UCSD-AML1 (cell line): ENCODE data around the gene NEO1.
"Not testable (repeated sequence)": the region's sequence is repeated elsewhere in the genome, so short reads cannot be mapped to it uniquely, and the experiment has no call there.

Experiments used
- DNase-seq: peaks from one replicate; lab custom pipeline; 2025; ENCODE audit not compliant: unreplicated experiment; lab: John Stamatoyannopoulos, UW

Gene NEO1

DNA sequence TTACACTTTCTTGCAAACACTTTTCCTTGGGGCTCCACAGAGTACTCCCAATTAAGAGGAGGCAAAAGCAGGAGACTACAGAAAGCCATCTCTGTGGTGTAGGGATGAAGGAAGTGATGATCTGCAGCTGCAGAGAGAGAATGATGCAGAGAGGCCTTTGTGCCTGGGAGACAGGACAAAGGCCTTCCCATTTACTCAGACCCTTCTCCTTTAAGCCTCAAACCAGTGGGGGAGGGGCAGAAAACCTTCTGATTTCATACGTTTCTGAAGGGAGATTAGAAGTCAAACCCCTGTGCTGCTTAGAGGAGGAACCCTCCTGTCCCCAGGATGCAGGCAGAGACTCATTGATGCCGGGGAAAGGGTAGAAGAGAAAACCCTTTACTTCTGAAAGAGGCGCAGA, 130.8 kb downstream of the NEO1 start:
- no peak for DNase-seq

DNA sequence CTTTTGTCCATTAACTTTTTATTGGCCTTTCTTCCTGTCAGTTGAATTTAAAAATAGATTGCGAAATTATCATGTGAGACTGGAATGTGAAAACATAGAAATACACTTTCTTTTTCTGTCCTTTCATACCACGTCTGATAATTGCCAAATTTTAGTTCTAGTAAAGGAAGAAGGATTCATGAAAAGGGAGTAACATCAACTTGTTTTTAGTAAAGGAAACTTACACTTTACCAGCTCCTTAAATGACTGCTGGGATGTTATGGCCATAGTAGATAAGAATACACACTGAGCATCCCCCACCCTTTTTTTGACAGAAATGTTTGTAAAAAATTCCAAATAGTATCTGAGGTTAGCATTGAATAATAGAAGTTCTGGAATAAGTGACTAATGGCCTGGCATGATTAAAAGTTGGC, 137.9 kb downstream of the NEO1 start:
- DNase-seq, result no peak

DNA sequence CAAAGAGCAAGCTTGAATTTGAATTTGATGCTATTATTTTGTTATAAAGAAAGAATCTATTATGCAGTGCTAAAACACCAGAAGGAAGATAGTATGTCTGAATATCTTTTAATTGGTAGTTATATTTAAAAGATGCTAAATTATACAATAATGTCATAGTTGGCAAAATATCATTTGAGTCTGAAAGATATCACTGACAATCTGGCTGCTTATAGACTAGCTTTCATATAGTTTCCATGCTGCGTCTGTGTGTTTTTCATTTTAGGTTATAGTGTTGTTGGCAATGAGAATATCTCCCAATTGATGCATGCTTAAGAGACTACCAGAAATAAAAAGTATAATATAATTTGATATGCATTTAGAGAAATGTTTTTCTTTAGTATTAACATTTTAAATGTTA, 142.9 kb downstream of the NEO1 start:
- DNase-seq, result no peak

DNA sequence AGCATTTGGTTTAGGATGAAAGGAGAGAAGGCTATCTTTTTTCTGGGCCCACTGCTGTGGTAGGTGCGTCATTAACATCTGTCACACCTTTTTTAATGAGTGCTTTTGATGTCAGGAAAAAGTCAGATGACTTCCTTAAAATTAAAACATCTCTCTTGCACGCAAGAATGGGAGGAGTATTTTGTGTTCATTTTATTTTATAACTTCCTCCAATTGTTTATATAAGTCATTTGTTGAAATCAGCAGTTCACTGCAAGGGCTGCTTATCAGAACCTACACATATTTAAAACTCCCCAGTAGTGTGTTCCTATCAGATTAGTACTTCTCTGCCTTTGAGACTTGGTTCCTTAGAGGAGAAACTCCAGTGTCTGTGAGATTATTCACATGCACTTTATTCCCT, 143.8 kb downstream of the NEO1 start:
- DNase-seq, result no peak

DNA sequence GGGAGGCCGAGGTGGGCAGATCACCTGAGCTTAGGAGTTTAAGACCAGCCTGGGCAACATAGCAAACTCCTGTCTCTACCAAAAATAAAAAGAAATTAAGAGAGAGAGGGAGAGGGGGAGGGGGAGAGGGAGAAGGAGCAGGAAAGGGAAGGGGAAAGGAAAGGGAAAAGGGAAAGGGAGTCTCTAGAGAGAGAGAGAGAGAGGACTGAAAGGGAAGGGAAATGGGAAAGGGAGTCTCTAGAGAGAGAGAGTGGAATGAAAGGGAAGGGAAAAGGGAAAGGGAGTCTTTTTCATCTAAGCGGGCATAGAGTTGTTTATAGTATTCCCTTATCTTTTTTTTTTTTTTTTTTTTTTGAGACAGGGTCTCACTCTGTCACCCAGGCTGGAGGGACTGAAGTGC, 148.1 kb downstream of the NEO1 start:
- DNase-seq, result no peak

DNA sequence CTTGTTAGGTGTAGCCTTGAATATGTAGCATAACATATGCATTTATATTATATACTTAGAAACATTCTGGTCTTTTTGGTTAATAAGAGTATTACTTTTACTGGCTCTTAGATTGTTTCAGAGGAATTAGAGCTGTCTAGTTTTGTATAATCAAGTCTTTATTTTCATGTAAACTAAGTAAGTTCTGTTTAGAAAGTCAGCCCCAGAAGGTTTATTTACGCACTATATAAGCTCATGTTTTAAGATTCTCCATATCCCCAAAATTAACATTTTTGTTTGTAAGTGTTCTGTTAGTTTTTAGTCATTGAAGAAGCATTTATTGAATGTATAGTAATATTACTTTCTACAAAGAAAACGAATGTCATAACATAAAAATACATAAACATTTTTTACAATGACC, 158.4 kb downstream of the NEO1 start:
- DNase-seq, result no peak

DNA sequence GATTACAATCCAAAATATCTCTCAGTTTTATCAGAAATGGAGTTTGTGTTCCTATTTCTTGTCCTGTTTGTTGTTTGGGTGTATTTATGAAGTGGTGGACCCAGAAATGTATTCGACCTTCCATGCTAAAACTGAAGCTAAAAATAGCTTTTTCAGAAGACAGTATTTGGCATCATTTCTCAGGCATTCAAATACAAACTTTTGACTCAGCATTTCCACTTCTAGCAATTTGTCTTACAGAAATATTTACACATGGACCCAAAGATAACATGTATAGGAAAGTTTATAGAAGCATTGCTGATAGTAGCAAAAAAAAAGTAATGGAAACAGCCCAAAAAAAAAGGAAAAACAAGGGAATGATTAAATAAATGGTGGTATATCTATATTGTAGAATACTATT, 160.2 kb downstream of the NEO1 start:
- no peak for DNase-seq

DNA sequence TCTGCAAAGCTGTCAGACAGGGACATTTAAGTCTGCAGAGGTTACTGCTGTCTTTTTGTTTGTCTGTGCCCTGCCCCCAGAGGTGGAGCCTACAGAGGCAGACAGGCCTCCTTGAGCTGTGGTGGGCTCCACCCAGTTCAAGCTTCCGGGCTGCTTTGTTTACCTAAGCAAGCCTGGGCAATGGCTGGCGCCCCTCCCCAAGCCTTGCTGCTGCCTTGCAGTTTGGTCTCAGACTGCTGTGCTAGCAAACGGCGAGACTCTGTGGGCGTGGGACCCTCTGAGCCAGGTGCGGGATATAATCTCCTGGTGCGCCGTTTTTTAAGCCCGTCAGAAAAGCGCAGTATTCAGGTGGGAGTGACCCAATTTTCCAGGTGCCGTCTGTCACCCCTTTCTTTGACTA, 169.2 kb downstream of the NEO1 start:
- DNase-seq, result not testable (repeated sequence)

DNA sequence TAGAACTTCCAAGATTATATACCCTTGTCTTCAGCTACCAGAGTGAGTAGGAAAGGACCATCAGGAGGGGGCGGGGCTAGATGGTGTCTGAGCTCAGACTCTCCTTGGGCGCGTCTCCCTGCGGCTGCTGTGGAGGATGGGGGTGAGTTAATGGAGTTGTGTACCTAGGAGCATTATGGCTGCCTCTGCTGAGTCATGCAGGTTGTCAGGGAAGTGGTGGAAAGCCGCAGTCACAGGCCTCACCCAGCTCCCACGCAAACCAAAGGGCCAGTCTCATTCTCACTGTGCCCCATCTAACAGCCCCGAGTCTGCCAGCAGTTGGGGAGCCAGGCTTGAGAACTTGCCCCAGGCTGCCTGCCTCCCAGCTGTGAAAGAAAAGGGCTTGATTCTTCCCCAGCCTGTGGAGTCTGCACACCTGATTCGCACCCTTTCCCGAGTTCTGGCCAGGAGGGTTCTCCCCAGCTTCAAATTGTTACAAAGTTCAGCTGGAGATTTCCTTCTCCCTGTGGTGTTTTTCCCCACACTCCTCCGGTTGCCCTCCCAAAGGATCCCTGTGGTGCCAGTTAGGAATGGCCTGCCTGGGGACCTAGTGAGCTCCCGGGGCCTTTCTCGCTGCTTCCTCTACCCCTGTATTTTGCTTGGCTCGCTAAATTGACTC, 173.2 kb downstream of the NEO1 start:
- peak; percentile 35 for DNase-seq

DNA sequence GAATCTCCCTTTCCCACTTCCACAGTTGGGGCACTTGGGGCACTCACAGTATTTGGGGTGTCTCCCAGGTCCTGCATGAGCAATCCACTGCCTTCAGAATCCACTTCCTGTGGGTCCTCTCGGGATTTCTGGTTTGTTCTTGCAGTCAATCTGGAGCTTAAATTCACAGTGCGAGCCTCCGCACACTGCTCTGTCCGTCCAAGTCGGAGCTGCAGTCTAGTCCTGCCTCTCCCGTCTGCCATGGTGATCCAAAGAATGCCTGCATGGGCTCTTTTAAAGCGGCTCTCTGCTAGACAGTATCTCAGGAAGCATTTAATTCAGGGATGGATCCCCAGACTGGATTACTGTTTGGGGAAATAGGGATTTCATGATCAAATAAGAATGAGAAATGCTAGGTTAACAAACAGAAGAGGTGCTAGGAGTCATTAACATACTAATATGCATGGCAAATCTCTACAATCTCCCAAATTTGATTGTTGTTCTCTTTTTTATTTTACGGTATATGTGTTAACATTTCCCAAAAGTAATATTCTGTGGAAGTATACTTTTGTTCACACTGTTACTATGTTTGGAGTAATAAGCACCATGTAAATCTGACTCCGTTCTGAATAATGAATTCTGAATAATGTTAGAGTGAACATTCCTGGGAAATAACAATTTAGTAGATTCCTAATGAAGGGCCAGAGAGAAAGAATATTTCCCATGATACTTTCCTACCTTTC, 174.0 kb downstream of the NEO1 start:
- DNase-seq, result no peak

DNA sequence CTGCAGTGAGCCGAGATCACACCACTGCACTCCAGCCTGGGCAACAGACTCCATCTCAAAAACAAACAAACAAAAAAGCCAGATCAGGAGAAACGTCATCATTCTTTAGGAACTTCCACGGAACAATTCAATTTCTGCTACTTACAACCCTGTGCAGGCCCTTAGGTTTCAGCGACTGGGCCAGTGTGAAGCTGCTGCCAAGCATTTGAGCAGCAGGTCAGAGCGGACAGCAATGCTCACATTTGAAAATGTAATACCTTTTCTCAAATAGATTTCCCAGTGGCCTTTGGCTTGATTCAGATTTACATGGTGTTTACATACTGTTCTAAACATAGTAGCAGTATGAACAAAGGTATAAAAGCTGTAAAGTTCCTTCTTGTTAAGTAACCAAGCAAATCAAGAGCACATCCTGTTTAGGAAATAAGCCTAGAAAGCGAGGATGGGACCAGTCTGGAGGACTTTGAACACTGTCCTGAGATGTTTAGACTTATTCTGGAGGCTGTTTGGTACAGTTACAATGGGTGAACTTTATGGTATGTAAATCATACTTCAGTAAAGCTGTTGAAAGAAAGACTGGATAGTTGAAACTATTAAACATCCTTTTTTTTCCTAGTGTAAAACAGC, 175.3 kb downstream of the NEO1 start:
- DNase-seq, result no peak

DNA sequence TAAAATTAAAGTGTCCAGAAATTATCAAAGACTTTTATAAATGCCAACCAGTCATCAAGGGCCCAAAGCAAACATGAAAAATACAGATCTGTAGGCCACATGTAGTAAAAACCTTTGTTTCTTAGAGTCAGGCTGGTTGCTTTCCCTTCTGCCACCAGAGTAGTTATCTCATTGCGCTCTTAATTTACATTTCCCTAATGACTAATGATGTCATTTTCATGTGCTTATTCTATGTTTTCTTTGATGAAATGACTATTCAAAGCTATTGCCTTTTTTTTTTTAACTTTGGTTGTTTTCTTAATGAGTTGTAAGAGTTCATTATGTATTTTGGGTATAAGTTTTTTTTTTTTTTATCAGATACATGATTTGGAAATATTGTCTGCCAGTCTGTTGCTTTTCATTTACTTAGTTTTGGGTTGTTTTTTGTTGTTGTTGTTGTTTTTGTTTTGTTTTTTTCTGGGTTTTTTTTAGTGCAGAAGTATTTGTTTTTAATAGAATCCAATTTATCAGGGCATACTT, 175.9 kb downstream of the NEO1 start:
- no peak for DNase-seq

DNA sequence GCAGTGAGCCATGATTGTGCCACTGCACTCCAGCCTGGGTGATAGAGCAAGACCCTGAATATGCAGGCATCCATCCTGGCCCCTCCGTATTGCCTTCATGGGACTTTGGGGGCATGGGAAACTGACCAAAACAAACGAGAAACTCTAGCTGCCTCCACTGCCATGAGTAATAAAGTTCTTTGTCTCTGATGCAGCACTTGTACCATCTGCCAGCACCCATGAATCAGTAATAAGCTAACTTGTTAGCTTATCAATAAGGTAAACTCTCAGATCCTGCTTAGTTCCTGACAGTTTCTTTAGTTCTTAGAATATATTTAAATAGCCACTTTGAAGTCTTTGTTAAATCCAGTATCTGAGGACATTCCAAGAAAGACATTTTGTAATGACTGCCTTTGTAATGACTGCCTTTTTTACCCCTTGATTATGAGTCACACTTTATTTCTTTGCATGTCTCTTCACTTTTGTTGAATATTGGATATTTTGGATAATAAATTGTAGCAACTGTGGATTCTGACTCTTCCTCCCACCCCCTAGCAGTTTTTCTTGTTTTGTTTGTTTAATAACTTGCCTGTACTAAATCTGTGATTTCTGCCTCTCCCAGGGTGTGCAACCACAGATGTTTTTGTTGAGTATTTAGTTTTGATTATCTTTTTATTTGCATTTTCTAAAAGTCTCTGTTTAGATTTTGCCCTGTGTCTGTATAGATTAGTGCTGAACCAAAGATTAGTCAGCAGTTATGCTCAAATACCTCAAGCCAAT, 179.6 kb downstream of the NEO1 start:
- DNase-seq, result no peak

DNA sequence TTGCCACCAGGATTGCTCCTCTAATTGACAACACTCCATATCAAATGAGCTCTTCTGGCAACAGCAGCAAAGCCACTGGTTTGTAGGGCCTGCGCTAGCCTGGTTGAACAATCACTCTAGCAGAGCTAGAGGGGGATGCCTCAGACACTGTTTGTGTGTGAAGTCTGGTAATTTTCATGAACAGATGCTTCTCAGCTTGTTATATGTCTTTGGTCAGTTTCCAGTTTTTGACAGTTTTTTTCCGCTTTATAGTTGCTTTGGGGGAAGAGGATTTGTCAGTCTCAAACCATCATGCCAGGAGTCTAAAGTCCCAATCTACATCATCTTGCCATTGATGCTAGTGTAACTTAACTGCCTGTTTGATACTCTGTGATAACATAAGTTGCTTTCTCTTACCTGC, 180.5 kb downstream of the NEO1 start:
- DNase-seq, result no peak

DNA sequence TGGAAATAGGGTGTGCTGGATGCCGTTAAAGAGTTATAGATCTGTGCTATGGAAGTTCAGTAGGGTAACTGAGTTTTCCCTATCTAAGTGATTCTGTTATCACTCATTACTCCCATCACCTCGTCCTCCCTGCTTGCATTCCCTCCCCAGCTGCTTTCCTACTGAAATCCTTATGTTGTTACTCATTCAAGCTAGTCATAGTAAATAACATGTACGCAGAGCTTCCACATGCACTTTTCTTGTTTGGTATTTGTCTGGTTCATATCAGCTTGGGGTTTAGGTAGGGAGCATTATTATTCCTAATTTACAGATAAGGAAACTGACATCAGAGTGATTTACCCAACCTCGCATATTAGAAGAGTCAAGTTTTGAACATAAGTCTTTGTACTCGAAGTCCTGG, 181.4 kb downstream of the NEO1 start:
- DNase-seq, result no peak

DNA sequence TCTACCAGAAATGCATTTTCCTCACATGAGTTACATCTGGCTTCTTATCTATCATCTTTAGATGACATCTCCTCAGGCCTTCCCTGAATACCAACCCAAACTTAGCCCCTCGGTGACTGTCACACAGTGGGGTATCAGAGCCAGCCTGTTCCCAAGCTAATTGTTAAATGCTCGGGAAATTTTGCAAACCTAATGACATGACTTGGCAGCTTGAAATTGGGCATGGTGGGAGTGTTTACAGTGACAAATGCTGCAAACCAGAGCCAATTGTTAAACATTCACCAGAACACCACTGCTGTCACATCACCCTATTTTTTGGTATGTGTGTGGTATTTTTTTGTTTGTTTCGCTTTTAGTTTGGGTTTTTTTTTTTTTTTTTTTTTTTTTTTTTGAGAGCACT, 185.6 kb downstream of the NEO1 start:
- DNase-seq, result no peak

DNA sequence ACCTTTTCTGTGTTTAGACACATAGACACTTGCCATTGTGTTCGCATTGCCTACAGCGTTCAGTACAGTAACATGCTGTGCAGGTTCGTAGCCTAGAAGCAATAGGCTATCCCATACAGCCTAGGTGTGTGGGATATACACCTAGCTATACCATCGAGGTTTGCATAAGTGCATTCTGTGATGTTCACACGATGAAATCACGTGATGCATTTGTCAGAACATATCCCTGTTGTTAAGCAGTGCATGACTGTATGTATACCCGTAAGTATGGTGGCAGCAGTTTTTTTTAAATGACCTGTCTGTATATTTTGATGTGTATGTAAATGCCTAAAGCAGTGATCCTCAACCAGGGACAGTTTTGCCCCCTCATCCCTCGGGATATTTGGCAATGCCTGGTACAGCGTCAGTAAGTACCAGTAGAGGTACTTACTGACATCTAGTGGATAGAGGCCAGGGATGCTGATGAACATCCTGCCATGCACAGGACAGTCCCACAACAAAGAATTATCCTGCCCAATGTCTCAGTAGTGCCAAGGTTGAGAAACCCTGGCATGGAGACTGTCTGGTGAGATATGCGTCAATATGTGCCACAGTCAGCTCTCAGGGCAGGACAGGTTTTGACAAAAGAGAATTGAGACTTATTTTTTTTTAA, 187.4 kb downstream of the NEO1 start:
- no peak for DNase-seq

DNA sequence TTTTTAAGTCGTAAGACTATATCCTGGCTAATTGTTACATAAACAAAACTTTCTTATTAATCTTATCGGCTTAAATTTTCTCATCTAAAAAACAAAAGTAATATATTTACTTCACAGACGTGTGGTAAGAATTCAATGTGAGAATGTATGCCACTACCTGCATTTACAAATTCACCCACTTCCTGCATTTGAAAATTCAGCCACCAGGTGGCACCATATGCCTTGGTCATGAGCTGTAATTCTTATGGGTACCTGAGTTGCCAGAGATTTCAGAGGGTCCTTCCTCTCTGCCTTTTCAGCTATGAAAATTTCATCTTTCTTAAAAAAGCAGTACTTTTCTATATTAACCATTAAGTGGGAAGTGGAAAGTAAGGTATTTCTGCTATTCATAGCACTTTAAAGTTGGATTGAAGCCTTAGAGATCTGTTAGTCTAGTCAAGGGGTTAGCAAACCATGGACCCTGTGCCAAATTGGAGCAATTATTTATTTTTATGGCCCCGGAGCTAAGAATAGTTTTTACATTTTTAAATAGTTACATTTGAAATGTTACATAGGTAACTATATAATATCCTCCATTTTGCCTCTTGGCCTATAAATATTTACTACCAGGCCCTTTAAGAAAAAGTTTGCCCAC, 188.7 kb downstream of the NEO1 start:
- peak; percentile 35 for DNase-seq

DNA sequence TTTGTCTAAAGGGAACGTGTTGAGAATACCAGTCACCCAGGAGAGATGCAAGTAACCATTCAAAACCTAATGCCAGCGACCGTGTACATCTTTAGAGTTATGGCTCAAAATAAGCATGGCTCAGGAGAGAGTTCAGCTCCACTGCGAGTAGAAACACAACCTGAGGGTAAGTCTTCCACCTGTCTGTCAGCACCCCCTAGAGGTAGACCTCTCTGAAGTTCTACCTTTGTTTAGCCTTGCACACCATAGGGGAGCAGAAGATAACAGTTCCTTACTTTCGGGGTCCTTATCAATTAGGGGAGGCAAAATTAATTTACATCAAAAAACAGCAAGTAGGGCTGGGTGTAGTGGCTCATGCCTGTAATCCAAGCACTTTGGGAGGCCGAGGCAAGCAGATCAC, 192.1 kb downstream of the NEO1 start:
- DNase-seq, result no peak

DNA sequence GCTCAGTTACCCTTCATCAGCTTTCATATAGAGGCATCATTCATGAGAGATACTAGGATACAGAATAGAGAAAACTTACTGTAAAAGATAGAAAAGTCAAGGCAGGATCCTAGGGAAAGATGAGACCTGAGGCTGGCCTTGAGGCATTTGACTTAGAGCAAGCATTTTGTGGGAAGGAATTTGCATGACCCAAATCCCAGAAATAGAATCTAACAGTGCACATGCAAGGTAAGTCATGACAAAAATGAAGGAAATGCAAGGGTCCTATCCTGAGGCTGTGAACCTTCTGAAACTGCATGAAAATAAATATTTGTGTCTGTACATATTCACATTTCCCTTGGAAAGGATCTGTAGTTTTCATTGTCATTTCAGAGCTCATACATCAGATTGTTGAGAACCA, 194.2 kb downstream of the NEO1 start:
- no peak for DNase-seq

DNA sequence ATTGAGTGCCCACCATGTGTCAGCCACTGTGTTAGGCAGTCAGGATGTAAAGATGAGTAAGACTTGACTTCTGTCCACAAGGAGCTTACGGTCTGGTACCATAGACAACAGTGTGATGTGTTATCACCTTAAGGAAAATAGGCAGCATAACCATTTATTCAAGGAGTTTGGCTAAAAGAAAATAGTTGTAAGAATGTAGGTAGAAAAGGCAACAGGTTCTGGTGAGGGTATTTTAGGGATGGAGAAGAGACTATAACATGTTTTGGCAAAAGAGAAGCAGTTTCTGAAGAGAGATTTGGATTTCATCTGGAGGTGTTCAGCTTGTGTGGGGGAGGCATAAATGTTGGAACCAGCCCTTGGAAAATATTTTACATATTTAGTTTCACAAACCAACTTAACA, 194.6 kb downstream of the NEO1 start:
- DNase-seq, result no peak
